ENCODE measurements around the gene SUN2.

GRCh38 chr22:38751422-38752346 lies 4.1 kb downstream of the SUN2 start:
- TF ChIP-seq POLR2A (IDR thresholded peaks at IDR 0.05) (no peak), CTCF (IDR thresholded peaks at IDR 0.05) (no peak)
